Activated B cell treated with CpG ODN at 0.5 μM for 24 hours (primary cell): ENCODE results near the gene RNF126. TPM values are rescaled to one million over a fixed set of nuclear protein-coding genes. Genes with fewer than 3 reads are reported as not detected.

Experiments used
- ATAC-seq: fragments of 200-7000 bp; cut with Tn5 transposase; one replicate; pipeline ENCODE4 v1.10.0; 2021; ENCODE audit warnings: low read depth, mild to moderate bottlenecking, moderate library complexity
- CTCF ChIA-PET: fragments of 350-600 bp; sonication (Branson Sonifier 250); formaldehyde crosslinking; loops from one replicate; lab custom pipeline; 2021; ENCODE audit warnings: antibody characterized with exemption; lab: Charles Lee
- POLR2A ChIA-PET: fragments of 350-600 bp; sonication (Branson Sonifier 250); formaldehyde crosslinking; loops from one replicate; lab custom pipeline; 2021; ENCODE audit warnings: antibody characterized with exemption; lab: Charles Lee
- DNase-seq: peaks from one replicate; pipeline ENCODE4 v3.0.0; 2022
- H3K27ac Mint-ChIP-seq: one replicate; pipeline ENCODE4 v1.8.0; 2020; ENCODE audit warnings: mixed read lengths
- H3K27me3 Mint-ChIP-seq: one replicate; pipeline ENCODE4 v1.8.0; 2021; ENCODE audit warnings: mixed read lengths
- H3K36me3 Mint-ChIP-seq: one replicate; pipeline ENCODE4 v1.8.0; 2021; ENCODE audit warnings: low read depth, mixed read lengths
- H3K4me1 Mint-ChIP-seq: one replicate; pipeline ENCODE4 v1.8.0; 2021; ENCODE audit warnings: mixed read lengths
- H3K4me3 Mint-ChIP-seq: one replicate; pipeline ENCODE4 v1.8.0; 2020; ENCODE audit warnings: mild to moderate bottlenecking, mixed read lengths
- H3K9me3 Mint-ChIP-seq: one replicate; pipeline ENCODE4 v1.8.0; 2020; ENCODE audit warnings: mixed read lengths
- intact Hi-C: fragments of 100-400 bp; cut with micrococcal nuclease; formaldehyde crosslinking; loops from one replicate; pipeline ENCODE4 v1.15.1; 2024
- total RNA-seq: library from RNA; stranded (reverse); gene quantifications from 2 replicates; pipeline ENCODE4 v1.2.3, GENCODE V29; 2022
- TF ChIP-seq, protein P1 (sequence below): fragments of 200-600 bp; IDR thresholded peaks from one replicate; pipeline ENCODE4 v1.8.0; 2022; ENCODE audit warnings: antibody characterized with exemption, mild to moderate bottlenecking

The RNF126 gene
- total RNA-seq, 1 donor from 2014 or later: 82.7 TPM

DNA sequence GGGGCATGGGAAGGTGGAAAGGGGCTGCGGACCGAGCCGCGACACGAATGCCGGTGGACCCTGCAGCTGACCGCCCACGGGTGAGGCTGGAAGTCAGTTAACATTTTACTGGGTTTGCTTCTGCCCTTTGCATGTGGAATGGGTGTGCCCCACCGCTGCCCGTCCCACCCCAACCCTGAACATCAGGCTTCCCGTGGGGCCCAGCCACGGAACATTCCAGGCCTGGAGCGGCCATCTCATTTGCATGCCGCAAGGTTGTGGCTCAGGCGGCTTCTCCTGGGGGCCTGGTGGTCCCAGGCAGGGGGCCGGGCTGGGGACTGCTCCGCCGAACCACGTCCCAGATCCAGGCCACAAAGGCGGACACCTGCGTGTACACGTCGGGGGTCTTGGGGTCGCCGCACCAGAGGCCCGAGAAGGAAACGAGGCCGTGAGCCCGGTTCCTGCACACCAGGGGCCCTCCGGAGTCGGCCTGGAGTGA is 22.5 kb upstream of the RNF126 start:
- Mint-ChIP-seq H3K9me3 (no peaks in the 10 kb centered on the region), H3K4me3 (no peak overlapping the region), H3K4me1 (peaks cover 8% of the 10 kb centered on the region), H3K27me3 (no peaks in the 10 kb centered on the region), H3K36me3 (peaks cover 1% of the 10 kb centered on the region), H3K27ac (no peak overlapping the region)
- intact Hi-C loops: loop anchor here (10.0 kb wide), 1 partner anchor 719 kb away; the partner anchor contains the start of genes DAZAP1 and GAMT
- ChIA-PET CTCF (no interaction called here), POLR2A (interaction anchor here (0.6 kb wide), 1 partner anchor 879 kb away, joined by 11 read pairs; no protein-coding TSS in a partner anchor)
- ATAC-seq (no peak), DNase-seq (no peak)
- TF ChIP-seq, protein P1, sequence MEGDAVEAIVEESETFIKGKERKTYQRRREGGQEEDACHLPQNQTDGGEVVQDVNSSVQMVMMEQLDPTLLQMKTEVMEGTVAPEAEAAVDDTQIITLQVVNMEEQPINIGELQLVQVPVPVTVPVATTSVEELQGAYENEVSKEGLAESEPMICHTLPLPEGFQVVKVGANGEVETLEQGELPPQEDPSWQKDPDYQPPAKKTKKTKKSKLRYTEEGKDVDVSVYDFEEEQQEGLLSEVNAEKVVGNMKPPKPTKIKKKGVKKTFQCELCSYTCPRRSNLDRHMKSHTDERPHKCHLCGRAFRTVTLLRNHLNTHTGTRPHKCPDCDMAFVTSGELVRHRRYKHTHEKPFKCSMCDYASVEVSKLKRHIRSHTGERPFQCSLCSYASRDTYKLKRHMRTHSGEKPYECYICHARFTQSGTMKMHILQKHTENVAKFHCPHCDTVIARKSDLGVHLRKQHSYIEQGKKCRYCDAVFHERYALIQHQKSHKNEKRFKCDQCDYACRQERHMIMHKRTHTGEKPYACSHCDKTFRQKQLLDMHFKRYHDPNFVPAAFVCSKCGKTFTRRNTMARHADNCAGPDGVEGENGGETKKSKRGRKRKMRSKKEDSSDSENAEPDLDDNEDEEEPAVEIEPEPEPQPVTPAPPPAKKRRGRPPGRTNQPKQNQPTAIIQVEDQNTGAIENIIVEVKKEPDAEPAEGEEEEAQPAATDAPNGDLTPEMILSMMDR: no peak

DNA sequence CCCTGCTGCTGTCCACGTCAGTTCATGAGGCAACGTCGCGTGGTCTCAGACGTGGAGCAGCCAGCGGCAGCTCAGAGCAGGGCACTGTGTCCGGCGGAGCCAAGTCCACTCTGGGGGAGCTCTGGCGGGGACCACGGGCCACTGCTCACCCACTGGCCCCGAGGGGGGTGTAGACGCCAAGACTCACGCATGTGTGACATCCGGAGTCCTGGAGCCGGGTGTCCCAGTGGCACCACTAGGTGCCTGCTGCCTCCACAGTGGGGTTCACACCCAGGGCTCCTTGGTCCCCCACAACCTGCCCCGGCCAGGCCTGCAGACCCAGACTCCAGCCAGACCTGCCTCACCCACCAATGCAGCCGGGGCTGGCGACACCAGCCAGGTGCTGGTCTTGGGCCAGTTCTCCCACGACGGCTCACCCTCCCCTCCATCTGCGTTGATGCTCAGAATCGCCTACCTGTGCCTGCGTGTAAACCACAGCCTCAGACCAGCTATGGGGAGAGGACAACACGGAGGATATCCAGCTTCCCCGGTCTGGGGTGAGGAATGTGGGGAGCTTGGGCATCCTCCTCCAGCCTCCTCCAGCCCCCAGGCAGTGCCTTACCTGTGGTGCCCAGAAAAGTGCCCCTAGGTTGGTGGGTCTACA is 19.8 kb upstream of the RNF126 start:
- Mint-ChIP-seq H3K4me3 (no peak overlapping the region), H3K9me3 (no peaks in the 10 kb centered on the region), H3K36me3 (peaks cover 1% of the 10 kb centered on the region), H3K27ac (no peak overlapping the region), H3K4me1 (peaks cover 10% of the 10 kb centered on the region), H3K27me3 (no peaks in the 10 kb centered on the region)
- POLR2A ChIA-PET: no interaction called here
- DNase-seq (no peak), ATAC-seq (no peak)
- CTCF ChIA-PET: interaction anchor here (0.5 kb wide), 1 partner anchor 84 kb away, joined by 3 read pairs; no protein-coding TSS in a partner anchor
- intact Hi-C loops: loop anchor here (5.0 to 10.0 kb wide), 3 partner anchors 50 to 722 kb away; partner anchors contain the start of genes DAZAP1 and GAMT
- TF ChIP-seq, protein P1: no peak

DNA sequence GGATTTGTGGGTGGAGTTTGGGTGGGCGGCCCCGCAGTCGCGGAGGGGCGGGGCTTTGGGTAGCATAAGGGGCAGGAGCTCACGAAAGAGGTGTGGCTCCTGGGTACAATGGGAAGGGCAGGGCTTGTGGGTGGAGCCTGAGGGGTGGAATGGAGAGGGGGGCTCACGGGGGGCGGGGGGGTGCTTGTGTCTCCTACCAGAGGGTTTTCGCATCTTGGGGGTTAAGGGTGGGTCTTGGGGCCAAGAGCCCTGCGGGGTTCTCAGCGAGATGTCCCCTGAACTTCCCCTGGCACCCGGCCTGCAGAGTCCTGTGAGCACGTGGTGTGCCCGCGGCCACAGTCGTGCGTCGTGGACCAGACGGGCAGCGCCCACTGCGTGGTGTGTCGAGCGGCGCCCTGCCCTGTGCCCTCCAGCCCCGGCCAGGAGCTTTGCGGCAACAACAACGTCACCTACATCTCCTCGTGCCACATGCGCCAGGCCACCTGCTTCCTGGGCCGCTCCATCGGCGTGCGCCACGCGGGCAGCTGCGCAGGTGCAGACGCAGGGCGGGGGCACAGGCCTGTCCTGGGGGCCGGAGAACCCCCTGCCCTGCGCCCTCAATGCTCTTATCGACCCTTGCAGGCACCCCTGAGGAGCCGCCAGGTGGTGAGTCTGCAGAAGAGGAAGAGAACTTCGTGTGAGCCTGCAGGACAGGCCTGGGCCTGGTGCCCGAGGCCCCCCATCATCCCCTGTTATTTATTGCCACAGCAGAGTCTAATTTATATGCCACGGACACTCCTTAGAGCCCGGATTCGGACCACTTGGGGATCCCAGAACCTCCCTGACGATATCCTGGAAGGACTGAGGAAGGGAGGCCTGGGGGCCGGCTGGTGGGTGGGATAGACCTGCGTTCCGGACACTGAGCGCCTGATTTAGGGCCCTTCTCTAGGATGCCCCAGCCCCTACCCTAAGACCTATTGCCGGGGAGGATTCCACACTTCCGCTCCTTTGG is 18.3 kb upstream of the RNF126 start:
- Mint-ChIP-seq H3K27me3 (no peaks in the 10 kb centered on the region), H3K4me1 (peaks cover 10% of the 10 kb centered on the region), H3K9me3 (no peaks in the 10 kb centered on the region), H3K4me3 (peak overlapping the region; percentile 95), H3K27ac (peak overlapping the region; percentile 98), H3K36me3 (peaks cover 1% of the 10 kb centered on the region)
- intact Hi-C loops: loop anchor here (5.0 to 10.0 kb wide), 3 partner anchors 51 to 723 kb away; partner anchors contain the start of genes DAZAP1 and GAMT
- POLR2A ChIA-PET: interaction anchor here (0.6 to 3.3 kb wide), 6 partner anchors 18 to 588 kb away, joined by 3 to 29 read pairs (median 3); partner anchors contain the start of genes CIRBP, PTBP1 and RNF126
- ATAC-seq: no peak
- CTCF ChIA-PET: no interaction called here
- TF ChIP-seq, protein P1: no peak
- no peak for DNase-seq

DNA sequence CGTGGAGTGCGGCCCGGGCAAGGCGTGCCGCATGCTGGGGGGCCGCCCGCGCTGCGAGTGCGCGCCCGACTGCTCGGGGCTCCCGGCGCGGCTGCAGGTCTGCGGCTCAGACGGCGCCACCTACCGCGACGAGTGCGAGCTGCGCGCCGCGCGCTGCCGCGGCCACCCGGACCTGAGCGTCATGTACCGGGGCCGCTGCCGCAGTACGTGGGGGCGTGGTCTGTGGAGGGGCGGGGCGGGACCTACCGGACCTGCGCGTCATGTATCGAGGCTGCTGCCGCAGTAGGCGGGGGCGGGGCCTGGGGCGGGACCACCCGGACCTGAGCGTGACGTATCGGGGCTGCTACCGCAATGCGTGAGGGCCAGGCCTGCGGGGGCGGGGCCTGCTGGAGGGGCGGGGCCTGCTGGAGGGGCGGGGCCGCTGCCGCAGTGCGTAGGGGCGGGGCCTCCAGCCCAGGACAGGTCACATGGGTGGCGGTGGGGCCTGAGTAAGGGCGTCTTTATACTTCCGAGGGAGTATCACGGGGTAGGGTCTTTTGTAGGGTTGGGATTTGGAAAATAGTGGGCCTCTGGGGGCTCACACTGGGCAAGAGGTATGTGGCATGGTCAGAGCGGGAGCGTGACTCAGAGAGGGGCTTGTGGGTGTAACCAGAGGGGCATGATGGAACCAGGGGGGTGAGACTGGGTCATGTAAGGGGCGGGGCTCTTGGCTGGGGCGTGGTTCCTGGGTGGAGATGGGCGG is 17.4 kb upstream of the RNF126 start:
- Mint-ChIP-seq H3K27ac (peak overlapping the region; percentile 98), H3K4me1 (peaks cover 14% of the 10 kb centered on the region), H3K36me3 (peaks cover 1% of the 10 kb centered on the region), H3K27me3 (peaks cover 4% of the 10 kb centered on the region), H3K9me3 (no peaks in the 10 kb centered on the region), H3K4me3 (peak overlapping the region; percentile 95)
- intact Hi-C loops: loop anchor here (1.0 to 10.0 kb wide), 7 partner anchors 17 to 724 kb away; partner anchors contain the start of genes BSG, DAZAP1, GAMT and POLRMT
- CTCF ChIA-PET: interaction anchor here (1.3 to 1.8 kb wide), 4 partner anchors 10 to 54 kb away, joined by 3 to 11 read pairs (median 4); partner anchors contain the start of gene RNF126
- TF ChIP-seq, protein P1: no peak
- POLR2A ChIA-PET: interaction anchor here (0.6 to 3.3 kb wide), 8 partner anchors 12 to 588 kb away, joined by 3 to 29 read pairs (median 5); partner anchors contain the start of genes CIRBP, POLRMT, PTBP1 and RNF126
- DNase-seq (peak; percentile 95), ATAC-seq (peak; percentile 80)
